Activated naive CD4-positive, alpha-beta T cell treated with anti-CD3 and anti-CD28 coated beads for 36 hours (primary cell): ENCODE data around the gene AP2A2. TPM values are rescaled to one million over a fixed set of nuclear protein-coding genes. Genes with fewer than 3 reads are reported as not detected.

ENCODE experiments used
- CTCF ChIA-PET: fragments of 350-600 bp; sonication (Branson Sonifier 250); formaldehyde crosslinking; loops from one replicate; lab custom pipeline; 2021; ENCODE audit warnings: antibody characterized with exemption; lab: Charles Lee
- DNase-seq: peaks from one replicate; pipeline ENCODE4 v3.0.0-alpha.2; 2020
- H3K27ac Mint-ChIP-seq: one replicate; pipeline ENCODE4 v1.8.0; 2021; ENCODE audit warnings: mild to moderate bottlenecking, mixed read lengths
- H3K27me3 Mint-ChIP-seq: one replicate; pipeline ENCODE4 v1.8.0; 2021; ENCODE audit warnings: low read depth, mixed read lengths
- H3K36me3 Mint-ChIP-seq: one replicate; pipeline ENCODE4 v1.8.0; 2021; ENCODE audit warnings: low read depth, mixed read lengths
- H3K4me1 Mint-ChIP-seq: one replicate; pipeline ENCODE4 v1.8.0; 2021; ENCODE audit warnings: low read depth, mixed read lengths
- H3K4me3 Mint-ChIP-seq: one replicate; pipeline ENCODE4 v1.8.0; 2021; ENCODE audit warnings: mild to moderate bottlenecking, moderate library complexity, mixed read lengths
- H3K9me3 Mint-ChIP-seq: one replicate; pipeline ENCODE4 v1.8.0; 2021; ENCODE audit warnings: mixed read lengths
- intact Hi-C: fragments of 100-400 bp; cut with micrococcal nuclease; formaldehyde crosslinking; loops from one replicate; pipeline ENCODE4 v1.15.1; 2023
- total RNA-seq, 2 experiments: library from RNA; stranded (reverse); gene quantifications; one replicate each; pipeline ENCODE4 v1.2.3, GENCODE V29; 2021

Gene AP2A2
- total RNA-seq, 2 experiments from 2014 or later: 34.6 to 36.6 TPM

DNA sequence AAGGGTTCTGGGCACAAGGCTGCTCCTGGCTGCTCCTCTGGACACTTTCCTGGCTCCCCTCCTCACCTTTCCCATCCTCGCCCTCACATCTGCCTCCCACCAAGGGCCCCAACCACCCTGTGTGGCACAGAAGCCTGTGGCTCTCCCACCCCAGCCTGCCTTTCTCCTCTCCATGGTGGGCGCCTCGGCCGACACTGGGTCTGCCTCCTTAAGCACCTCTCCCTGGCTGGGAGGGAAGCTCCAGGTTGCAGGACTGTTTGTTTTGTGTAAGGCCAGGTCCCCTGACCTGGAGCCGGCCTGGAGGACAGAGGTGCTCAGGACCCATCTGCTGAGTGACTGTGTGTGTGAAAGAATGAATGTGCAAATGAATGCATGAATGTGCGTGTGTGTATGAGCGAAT, 96.7 kb downstream of the AP2A2 start:
- Mint-ChIP-seq H3K27me3 (no peaks in the 10 kb centered on the region), H3K27ac (no peak overlapping the region), H3K4me1 (peaks cover 6% of the 10 kb centered on the region), H3K4me3 (no peak overlapping the region), H3K36me3 (no peaks in the 10 kb centered on the region), H3K9me3 (no peaks in the 10 kb centered on the region)
- intact Hi-C loops: no loop called here
- CTCF ChIA-PET: no interaction called here
- no peak for DNase-seq

DNA sequence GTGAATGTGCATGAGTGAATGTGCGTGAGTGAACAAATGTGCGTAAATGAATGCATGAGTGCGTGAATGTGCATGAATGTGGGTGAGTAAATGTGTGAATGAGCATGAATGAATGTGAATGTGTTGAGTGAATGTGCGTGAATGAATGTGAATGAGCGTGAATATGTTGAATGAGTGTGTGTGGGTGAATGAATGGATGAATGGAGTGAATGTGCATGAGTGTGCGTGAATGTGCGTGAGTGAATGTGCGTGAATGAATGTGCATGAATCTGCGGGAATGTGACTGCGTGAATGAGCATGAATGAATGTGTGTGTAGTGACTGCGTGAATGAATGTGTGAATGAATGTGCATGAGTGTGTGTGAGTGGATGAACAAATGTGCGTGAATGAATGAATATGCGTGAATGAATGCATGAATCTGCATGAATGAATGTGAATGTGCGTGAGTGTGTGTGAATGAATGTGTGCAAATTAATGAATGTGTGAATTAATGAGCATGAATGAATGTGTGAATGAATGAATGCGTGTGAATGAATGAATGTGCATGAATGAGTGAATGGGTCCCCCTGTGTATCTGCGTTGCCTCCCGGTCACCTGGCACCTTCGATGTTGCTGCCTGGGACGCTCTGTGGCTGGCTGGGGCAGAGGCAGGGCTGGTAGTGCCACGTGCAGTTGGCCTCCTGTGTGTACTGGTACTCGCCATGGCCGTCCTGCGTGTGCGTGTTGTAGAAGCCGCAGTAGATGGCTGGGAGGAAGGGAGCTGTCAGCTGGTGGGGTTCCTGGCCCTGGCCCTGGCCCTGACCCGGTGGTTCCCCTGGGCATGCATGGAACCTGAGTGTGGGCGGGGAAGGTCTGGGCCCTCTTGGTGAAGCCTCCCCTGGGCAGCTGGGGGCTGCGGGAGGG, 97.5 kb downstream of the AP2A2 start:
- Mint-ChIP-seq H3K4me1 (peaks cover under 1% of the 10 kb centered on the region), H3K36me3 (no peaks in the 10 kb centered on the region), H3K4me3 (no peak overlapping the region), H3K9me3 (no peaks in the 10 kb centered on the region), H3K27ac (no peak overlapping the region), H3K27me3 (no peaks in the 10 kb centered on the region)
- DNase-seq: no peak
- CTCF ChIA-PET: no interaction called here
- intact Hi-C loops: no loop called here

DNA sequence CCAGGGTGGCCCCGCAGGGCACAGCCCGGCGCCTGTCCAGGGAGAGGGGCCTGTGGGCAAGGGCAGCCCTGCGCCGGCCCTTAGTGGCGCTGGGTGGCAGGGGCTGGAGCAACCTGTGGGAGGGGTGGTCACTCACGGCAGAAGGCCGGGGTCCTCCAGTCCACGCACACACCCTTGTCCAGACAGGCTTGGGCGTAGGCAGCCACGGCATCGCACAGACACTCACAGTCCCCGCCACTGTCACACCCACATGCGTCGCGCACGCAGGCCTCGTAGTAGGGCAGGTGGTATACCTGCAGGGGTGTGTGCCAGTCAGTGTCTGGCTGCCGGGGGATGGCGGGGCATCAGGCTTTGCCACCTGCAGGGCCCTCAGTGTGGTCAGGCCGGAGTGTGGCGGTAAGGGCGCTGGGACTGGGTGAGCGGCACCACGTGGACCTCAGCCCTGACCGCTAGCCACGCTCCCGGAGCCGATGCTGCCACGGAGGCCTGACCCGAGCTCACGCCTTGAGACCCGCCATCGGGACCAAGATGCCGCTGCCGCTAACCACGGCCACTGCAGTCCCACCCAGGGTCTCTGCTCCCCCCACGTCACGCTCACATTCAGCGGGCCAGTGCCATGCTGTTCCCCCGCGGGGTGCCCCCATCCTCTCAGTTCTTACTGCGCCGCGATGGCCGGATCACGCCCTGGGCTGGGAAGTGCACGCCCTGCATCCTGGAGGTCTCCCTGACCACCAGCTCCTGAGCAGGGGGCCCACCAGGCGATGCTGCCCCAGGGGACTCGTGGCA, 98.3 kb downstream of the AP2A2 start:
- Mint-ChIP-seq H3K27ac (no peak overlapping the region), H3K36me3 (no peaks in the 10 kb centered on the region), H3K27me3 (no peaks in the 10 kb centered on the region), H3K4me3 (no peak overlapping the region), H3K9me3 (no peaks in the 10 kb centered on the region), H3K4me1 (no peaks in the 10 kb centered on the region)
- CTCF ChIA-PET: interaction anchor here (1.1 kb wide), 1 partner anchor 27 kb away, joined by 3 read pairs; no protein-coding TSS in a partner anchor
- DNase-seq: no peak
- intact Hi-C loops: no loop called here

DNA sequence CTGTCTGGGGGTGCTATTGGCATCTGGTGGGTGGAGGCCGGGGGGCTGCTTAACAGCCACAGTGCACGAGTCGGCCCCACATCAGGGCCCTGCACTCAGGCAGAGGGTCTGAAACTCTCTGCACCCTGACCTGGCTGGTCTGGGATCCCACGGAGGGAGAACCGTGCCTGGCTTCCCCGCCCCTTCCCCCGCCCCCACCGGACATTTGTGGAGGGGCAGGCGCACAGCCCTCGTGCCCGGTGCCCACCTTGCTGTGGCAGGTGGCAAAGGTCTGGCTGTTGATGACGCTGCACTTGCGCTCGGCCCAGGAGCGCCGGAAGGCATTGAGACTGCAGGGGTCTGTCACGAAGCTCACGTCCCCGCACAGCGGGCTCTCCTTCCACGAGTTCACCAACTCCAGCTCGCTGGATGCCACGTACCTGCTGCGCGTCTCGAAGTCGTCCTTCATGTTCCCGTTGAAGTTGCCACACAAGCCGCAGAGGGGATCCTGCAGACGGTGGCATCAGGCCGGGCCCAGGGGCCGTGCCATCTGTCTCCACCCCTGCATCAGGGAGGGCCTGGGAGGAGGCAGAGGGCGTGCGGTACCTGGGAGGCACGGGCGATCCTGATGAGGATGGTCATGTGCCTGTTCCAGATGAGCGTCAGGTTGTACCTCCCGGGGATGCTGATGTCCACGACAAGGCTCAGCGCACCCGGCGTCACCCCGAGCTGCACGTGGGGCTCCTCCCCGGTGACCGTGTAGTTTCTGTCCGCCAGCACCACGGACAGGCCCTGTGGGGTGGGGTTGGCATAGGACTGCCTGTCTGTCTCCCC, 99.1 kb downstream of the AP2A2 start:
- Mint-ChIP-seq H3K9me3 (no peaks in the 10 kb centered on the region), H3K27ac (no peak overlapping the region), H3K36me3 (no peaks in the 10 kb centered on the region), H3K4me1 (no peaks in the 10 kb centered on the region), H3K27me3 (no peaks in the 10 kb centered on the region), H3K4me3 (no peak overlapping the region)
- intact Hi-C loops: no loop called here
- no peak for DNase-seq
- CTCF ChIA-PET: interaction anchor here (1.1 kb wide), 1 partner anchor 26 kb away, joined by 3 read pairs; no protein-coding TSS in a partner anchor

DNA sequence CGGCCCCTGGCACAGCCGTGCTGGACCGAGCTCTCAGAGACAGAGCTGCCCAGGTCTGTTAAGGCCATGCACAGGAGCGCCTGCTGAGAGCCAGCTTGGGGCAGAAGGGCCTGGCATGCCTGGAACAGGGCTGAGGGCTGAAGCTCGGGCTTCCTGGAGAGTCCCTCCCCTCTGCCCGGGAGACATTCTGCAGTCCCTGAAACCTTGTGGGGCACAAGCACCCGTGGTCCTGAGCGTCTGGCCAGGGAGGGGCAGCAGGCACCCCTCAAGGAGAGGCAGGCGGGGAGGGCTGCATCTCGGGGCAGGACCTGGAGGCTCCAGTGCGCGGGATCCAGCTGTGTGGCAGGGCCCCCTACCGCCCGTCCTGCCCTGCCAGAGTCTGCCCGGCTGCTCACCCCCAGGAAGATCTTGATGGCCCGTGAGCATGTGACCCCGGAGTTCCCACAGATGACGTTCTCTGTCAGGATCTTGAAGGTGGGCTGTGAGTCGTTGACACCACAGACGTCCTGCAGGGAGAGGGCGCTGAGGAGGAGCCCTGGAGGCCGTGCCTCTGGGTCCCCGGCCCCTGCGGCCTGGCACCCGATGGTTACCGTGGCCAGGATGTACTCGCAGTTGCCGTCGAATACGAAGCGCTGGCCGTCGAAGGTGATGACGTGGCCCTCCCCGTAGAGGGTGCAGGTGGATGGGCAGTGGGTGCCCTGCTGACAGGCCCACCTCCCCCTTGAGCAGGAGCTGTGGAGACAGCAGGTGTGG, 99.9 kb downstream of the AP2A2 start:
- DNase-seq: no peak
- Mint-ChIP-seq H3K27ac (no peak overlapping the region), H3K36me3 (no peaks in the 10 kb centered on the region), H3K4me1 (no peaks in the 10 kb centered on the region), H3K27me3 (no peaks in the 10 kb centered on the region), H3K9me3 (no peaks in the 10 kb centered on the region), H3K4me3 (no peak overlapping the region)
- CTCF ChIA-PET: interaction anchor here (1.1 kb wide), 1 partner anchor 25 kb away, joined by 3 read pairs; no protein-coding TSS in a partner anchor
- intact Hi-C loops: no loop called here

DNA sequence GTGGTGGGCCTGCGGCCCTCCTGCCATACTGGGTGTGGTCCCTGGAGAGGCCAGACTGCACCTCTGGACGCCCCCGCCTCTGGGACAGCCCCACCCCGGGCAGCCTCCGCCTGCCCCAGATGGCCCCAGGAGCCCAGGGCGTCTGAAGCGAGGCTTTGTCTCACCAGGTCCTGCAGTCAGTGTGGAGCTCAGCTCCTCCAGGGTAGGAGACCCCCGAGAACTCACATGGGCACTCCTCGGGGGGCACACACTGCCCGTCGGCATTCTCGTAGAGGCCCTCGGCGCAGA, 100.4 kb downstream of the AP2A2 start:
- intact Hi-C loops: no loop called here
- no peaks in the 10 kb centered on the region for H3K4me1 Mint-ChIP-seq

DNA sequence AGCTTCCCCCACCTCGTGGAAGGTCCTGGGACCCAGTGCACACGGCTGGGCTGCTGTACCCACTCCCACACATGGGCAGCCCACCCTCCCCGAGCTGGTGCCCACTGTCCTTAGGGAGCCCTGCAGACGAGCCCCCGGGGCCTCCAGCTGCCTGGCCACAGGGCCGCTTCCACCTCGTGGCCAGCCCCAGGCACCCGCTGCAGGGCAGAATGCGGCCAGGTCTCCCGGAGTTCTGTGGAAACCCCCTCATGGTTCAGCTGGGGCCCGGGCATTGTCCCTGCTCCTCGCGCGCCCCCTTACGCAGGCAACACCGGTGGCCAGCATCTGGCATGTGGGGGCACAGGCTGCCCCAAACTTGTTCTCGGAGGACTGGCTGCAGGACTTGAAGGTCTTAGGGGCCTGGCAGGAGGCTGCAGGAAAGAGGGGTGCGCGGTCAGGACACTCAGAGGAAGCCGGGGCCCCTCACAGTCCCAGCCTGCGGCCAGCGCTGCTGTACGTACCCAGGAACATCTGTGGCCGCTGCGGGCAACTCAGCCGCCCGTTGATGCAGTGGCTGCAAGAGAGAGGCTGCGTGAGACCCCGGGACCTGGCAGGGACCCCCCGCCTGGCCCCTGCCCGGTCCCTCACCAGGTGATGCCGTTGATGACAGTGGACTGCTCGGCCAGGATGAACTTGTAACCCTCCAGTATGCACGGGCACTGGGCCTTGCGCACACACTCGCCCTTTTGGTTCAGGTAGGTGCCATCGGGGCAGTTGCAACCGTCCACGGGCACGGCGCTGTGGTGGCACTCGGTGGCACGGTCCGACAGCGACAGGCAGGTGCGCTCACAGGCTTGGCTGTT, 101.2 kb downstream of the AP2A2 start:
- Mint-ChIP-seq H3K36me3 (no peaks in the 10 kb centered on the region), H3K27ac (no peak overlapping the region), H3K27me3 (no peaks in the 10 kb centered on the region), H3K9me3 (no peaks in the 10 kb centered on the region), H3K4me3 (no peak overlapping the region), H3K4me1 (no peaks in the 10 kb centered on the region)
- DNase-seq: no peak
- intact Hi-C loops: no loop called here
- CTCF ChIA-PET: no interaction called here

More for the DNA sequence above, 100.4 kb downstream of the AP2A2 start:
- Mint-ChIP-seq H3K4me3 (no peak overlapping the region), H3K27ac (no peak overlapping the region), H3K36me3 (no peaks in the 10 kb centered on the region), H3K9me3 (no peaks in the 10 kb centered on the region), H3K27me3 (no peaks in the 10 kb centered on the region)
- CTCF ChIA-PET: no interaction called here
- DNase-seq: no peak

DNA sequence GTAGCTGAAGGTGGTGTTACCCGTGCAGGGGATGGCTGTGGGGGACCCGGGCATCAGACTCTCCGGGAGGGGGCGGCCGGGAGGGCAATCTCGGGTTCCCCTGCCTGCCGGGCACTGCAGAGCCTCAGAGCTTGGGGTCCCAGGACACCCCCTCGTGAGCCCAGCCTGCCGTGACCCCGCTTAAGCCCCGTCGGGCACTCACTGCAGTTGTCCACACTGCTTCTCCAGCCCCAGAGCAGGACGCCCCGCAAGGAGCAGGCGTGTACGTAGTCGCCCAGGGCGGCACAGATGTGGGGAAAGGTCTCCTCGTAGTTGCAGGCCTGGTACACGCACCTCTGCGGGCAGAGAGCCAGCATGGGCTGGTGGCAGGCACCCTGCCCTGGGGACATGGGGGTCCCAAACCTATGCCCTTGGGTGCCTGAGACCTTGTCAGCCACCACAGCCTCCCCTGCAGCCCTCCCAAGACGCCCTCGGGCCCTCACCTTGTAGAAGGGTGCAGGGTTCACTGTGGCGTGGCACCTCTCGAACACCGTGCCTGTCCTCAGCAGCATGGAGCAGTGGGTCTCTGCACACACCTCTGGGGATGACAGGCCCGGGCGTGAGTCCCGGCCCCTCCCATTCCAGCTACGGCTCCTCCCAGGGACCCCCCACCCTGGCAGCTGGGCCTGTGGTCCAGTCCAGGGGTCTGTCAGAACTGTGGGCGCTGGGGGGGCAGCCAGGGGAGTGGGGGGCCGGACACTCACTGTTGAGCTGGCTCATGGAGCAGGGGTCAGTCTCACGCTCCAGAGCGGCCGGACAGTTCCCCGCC, 102.0 kb downstream of the AP2A2 start:
- Mint-ChIP-seq H3K4me3 (no peak overlapping the region), H3K27ac (no peak overlapping the region), H3K27me3 (no peaks in the 10 kb centered on the region), H3K9me3 (peaks cover 3% of the 10 kb centered on the region), H3K4me1 (no peaks in the 10 kb centered on the region), H3K36me3 (no peaks in the 10 kb centered on the region)
- intact Hi-C loops: no loop called here
- DNase-seq: no peak
- CTCF ChIA-PET: no interaction called here

DNA sequence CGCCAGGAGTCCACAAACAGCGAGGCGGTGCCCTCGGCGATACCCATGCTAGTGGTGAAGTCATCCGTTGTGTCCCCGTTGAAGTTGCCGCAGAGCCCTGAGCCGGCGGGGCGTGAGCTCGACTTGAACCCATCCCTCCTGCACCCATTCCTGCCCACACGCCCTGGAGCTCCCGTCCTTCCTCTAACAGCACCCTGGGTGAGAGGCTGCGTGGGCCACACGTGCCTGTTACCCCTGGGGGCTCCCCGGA, 102.5 kb downstream of the AP2A2 start:
- no peak overlapping the region for H3K27ac Mint-ChIP-seq
- no peaks in the 10 kb centered on the region for H3K36me3 Mint-ChIP-seq
- H3K9me3 Mint-ChIP-seq: peaks cover 3% of the 10 kb centered on the region
- CTCF ChIA-PET: no interaction called here
- H3K4me1 Mint-ChIP-seq: no peaks in the 10 kb centered on the region
- no peaks in the 10 kb centered on the region for H3K27me3 Mint-ChIP-seq
- no peak for DNase-seq
- no peak overlapping the region for H3K4me3 Mint-ChIP-seq
- intact Hi-C loops: no loop called here

DNA sequence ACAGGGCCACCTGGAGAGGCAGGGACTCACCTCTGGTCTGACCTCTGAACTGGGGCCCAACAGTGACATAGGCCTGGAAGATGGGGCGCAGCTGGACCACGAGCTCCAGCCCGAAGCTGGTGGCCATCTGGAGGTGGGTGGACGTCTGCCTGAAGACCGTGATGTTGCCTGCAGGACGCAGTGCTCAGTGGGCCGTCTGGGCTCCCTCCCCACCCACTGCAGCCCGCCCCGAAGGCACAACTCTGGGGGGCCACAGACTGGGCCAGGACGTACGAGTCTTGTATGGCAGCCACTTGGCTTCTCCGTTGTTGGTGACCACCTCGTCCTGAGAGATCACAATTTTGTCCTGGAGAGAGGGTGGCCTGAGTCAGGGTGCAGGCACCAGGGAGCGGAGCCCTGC, 102.9 kb downstream of the AP2A2 start:
- H3K27me3 Mint-ChIP-seq: no peaks in the 10 kb centered on the region
- CTCF ChIA-PET: no interaction called here
- no peak overlapping the region for H3K27ac Mint-ChIP-seq
- intact Hi-C loops: no loop called here
- no peaks in the 10 kb centered on the region for H3K36me3 Mint-ChIP-seq
- DNase-seq: no peak
- peaks cover 3% of the 10 kb centered on the region for H3K9me3 Mint-ChIP-seq
- no peaks in the 10 kb centered on the region for H3K4me1 Mint-ChIP-seq
- no peak overlapping the region for H3K4me3 Mint-ChIP-seq

DNA sequence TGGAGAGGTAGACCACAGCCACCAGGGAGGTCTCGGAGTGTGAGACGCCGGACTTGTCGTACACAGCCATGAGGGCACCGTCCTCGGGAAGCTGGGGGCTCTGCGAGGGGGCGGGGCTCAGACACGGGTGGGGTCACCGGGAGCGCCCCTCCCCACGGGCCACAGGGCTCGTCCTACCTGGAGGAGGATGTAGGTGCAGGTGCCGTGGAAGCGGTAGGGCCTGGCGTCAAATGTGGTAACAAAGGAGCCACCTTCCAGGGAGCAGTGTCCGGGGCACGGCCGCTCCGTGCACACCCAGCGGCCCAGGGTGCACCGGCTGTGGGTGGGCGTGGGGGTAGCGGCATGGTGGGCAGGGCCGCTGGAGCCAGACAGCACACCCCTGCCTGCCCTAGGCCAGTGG, 103.4 kb downstream of the AP2A2 start:
- intact Hi-C loops: no loop called here
- no peak overlapping the region for H3K27ac Mint-ChIP-seq
- no peaks in the 10 kb centered on the region for H3K4me1 Mint-ChIP-seq
- H3K9me3 Mint-ChIP-seq: peaks cover 3% of the 10 kb centered on the region
- H3K27me3 Mint-ChIP-seq: no peaks in the 10 kb centered on the region
- H3K4me3 Mint-ChIP-seq: no peak overlapping the region
- no peak for DNase-seq
- no peaks in the 10 kb centered on the region for H3K36me3 Mint-ChIP-seq
- CTCF ChIA-PET: no interaction called here
